Endothelial cell of umbilical vein (primary cell): ENCODE results near the gene JPH3. TPM values are rescaled to one million over a fixed set of nuclear protein-coding genes. Genes with fewer than 3 reads are reported as not detected.

Experiments used
- BruUV-seq: library from RNA; stranded (reverse); fragments of 400-500 nt; replicated peaks from 2 replicates; lab custom pipeline; 2021; lab: Mats Ljungman, UMichigan
- CTCF ChIA-PET: fragments of 300-600, 350-600 bp; sonication (Branson Sonifier 250); formaldehyde crosslinking; loops from one replicate; lab custom pipeline; 2021; ENCODE audit warnings: antibody characterized with exemption, inconsistent platforms; lab: Charles Lee
- POLR2A ChIA-PET: fragments of 300-600, 350-600 bp; sonication (Branson Sonifier 250); formaldehyde crosslinking; loops from one replicate; lab custom pipeline; 2021; ENCODE audit warnings: antibody characterized with exemption, inconsistent platforms; lab: Charles Lee
- DNase-seq: peaks from one replicate; pipeline ENCODE4 v3.0.0-alpha.2; 2011; ENCODE audit warnings: low read depth, low spot score
- FAIRE-seq: peaks from 2 replicates; lab custom pipeline; 2011; peaks lifted over from hg19 to GRCh38; lab: Jason Lieb, UNC
- H2AFZ ChIP-seq: 2 replicates; pipeline ENCODE4 v1.6.0; 2012; ENCODE audit warnings: low read depth, low read length, control low read depth, inconsistent platforms
- H3K27ac ChIP-seq: 2 replicates; pipeline ENCODE4 v1.5.1; 2011; ENCODE audit warnings: low read depth, mild to moderate bottlenecking, control low read depth, low read length, moderate library complexity; ENCODE audit not compliant: insufficient read depth
- H3K27me3 ChIP-seq, 2 experiments: 2 replicates each; pipeline versions ENCODE4 v1.6.0 to v1.6.1; 2011; ENCODE audit warnings: low read length in 2 of 2, mixed read lengths in 1 of 2; ENCODE audit not compliant: control insufficient read depth in 2 of 2, insufficient read depth in 2 of 2
- H3K36me3 ChIP-seq, 2 experiments: 2 replicates in 1 of 2; 3 replicates in 1 of 2; pipeline ENCODE4 v1.5.1; 2011; ENCODE audit warnings: low read length in 2 of 2, mild to moderate bottlenecking in 1 of 2, moderate library complexity in 1 of 2; ENCODE audit not compliant: control insufficient read depth in 2 of 2, insufficient read depth in 2 of 2; ENCODE audit errors: extremely low read depth in 1 of 2
- H3K4me1 ChIP-seq: 3 replicates; pipeline ENCODE4 v1.5.1; 2011; ENCODE audit warnings: mild to moderate bottlenecking, low read length; ENCODE audit not compliant: control insufficient read depth, insufficient read depth; ENCODE audit errors: extremely low read depth
- H3K4me2 ChIP-seq: 2 replicates; pipeline ENCODE4 v1.6.1; 2011; ENCODE audit warnings: low read length, control low read depth, mixed read lengths; ENCODE audit not compliant: insufficient read depth
- H3K4me3 ChIP-seq, 3 experiments: fragments of 200-600 bp in 1 of 3; sonication (generic), shearing (Covaris generic) in 1 of 3; replicated peaks in 1 of 3; 2 replicates each; pipeline ENCODE4 v1.5.1; 2011 to 2016; ENCODE audit warnings: control low read depth in 3 of 3, low read length in 3 of 3, mild to moderate bottlenecking in 2 of 3, inconsistent platforms in 1 of 3, low read depth in 1 of 3, moderate library complexity in 1 of 3; ENCODE audit not compliant: insufficient read depth in 1 of 3
- H3K79me2 ChIP-seq: 2 replicates; pipeline ENCODE4 v1.6.0; 2012; ENCODE audit warnings: low read length, inconsistent platforms; ENCODE audit not compliant: control insufficient read depth, insufficient read depth
- H3K9ac ChIP-seq: replicated peaks from 2 replicates; pipeline ENCODE3; 2011; ENCODE audit warnings: low read length, control low read depth; ENCODE audit not compliant: insufficient read depth; ENCODE audit errors: extremely low read depth
- H3K9me1 ChIP-seq: replicated peaks from 3 replicates; pipeline ENCODE4 v1.6.0; 2011; ENCODE audit warnings: mild to moderate bottlenecking, low read length; ENCODE audit not compliant: control insufficient read depth, insufficient read depth; ENCODE audit errors: extremely low read depth
- H3K9me3 ChIP-seq: replicated peaks from 2 replicates; pipeline ENCODE4 v1.5.1; 2012; ENCODE audit warnings: low read length, inconsistent platforms; ENCODE audit not compliant: control insufficient read depth, insufficient read depth
- H4K20me1 ChIP-seq: replicated peaks from 2 replicates; pipeline ENCODE3; 2011; ENCODE audit warnings: mild to moderate bottlenecking, low read length; ENCODE audit not compliant: control insufficient read depth, insufficient read depth; ENCODE audit errors: extremely low read depth
- EZH2 ChIP-seq: IDR thresholded peaks from 2 replicates; pipeline ENCODE4 v1.6.1; 2012; ENCODE audit warnings: borderline replicate concordance, low read depth, mild to moderate bottlenecking, moderate library complexity, low read length, inconsistent platforms; ENCODE audit not compliant: severe bottlenecking
- FOS ChIP-seq: IDR thresholded peaks from 2 replicates; pipeline ENCODE4 v1.6.1; 2011; ENCODE audit warnings: mild to moderate bottlenecking, low read length, moderate library complexity, borderline replicate concordance; ENCODE audit not compliant: insufficient read depth
- GATA2 ChIP-seq: IDR thresholded peaks from 2 replicates; pipeline ENCODE4 v1.7.0; 2011; ENCODE audit warnings: low read depth, mild to moderate bottlenecking, moderate library complexity, mixed read lengths, low read length; ENCODE audit not compliant: insufficient read length, insufficient read depth
- JUN ChIP-seq: IDR thresholded peaks from 2 replicates; pipeline ENCODE4 v1.6.1; 2011; ENCODE audit warnings: borderline replicate concordance, low read depth; ENCODE audit not compliant: insufficient read length, insufficient read depth
- MYC ChIP-seq: IDR thresholded peaks from one replicate; pipeline ENCODE4 v1.6.1; 2011; ENCODE audit warnings: mild to moderate bottlenecking, low read depth, low read length
- POLR2A ChIP-seq: IDR thresholded peaks from 2 replicates; pipeline ENCODE4 v1.6.1; 2012; ENCODE audit warnings: low read depth, mild to moderate bottlenecking, control low read depth, low read length
- POLR2AphosphoS5 ChIP-seq: IDR thresholded peaks from 2 replicates; pipeline ENCODE4 v1.6.1; 2012; ENCODE audit warnings: low read depth, mild to moderate bottlenecking, control low read depth, low read length, moderate library complexity; ENCODE audit not compliant: insufficient read depth
- dilution Hi-C: fragments of 300-500 bp; cut with MboI; formaldehyde crosslinking; loops from one replicate; pipeline ENCODE4 v1.15.0; 2019; ENCODE audit warnings: low sequenced_read_pairs; ENCODE audit not compliant: extremely low pct_ligation_motif_present
- intact Hi-C: fragments of 100-400 bp; cut with micrococcal nuclease; formaldehyde crosslinking; loops from one replicate; pipeline ENCODE4 v1.10.0; 2022
- polyA plus RNA-seq, 4 experiments: library from polyadenylated mRNA; depleted of rRNA in 3 of 4; stranded (reverse) in 3 of 4; unstranded in 1 of 4; fragments of >200 nt; gene quantifications; 2 replicates each; pipeline versions ENCODE4 v1.2.1 to v1.2.3, GENCODE V29; 2011 to 2012; ENCODE audit warnings: missing spikeins in 1 of 4
- total RNA-seq: library from RNA; stranded (reverse); gene quantifications from 2 replicates; pipeline ENCODE4 v1.2.3, GENCODE V29; 2021
- TF ChIP-seq, protein P1 (sequence below), 2 donors: IDR thresholded peaks; 1 replicate in 1 of 2; 2 replicates in 1 of 2; pipeline ENCODE4 v1.5.1; 2011; ENCODE audit warnings: low read length in 2 of 2, mild to moderate bottlenecking in 2 of 2, moderate library complexity in 2 of 2, control low read depth in 1 of 2, inconsistent platforms in 1 of 2, low read depth in 1 of 2; ENCODE audit not compliant: insufficient read depth in 1 of 2; ENCODE audit errors: extremely low read depth in 1 of 2
- TF ChIP-seq, protein P2 (sequence below): IDR thresholded peaks from 2 replicates; pipeline ENCODE4 v1.6.1; 2011; ENCODE audit not compliant: insufficient read depth, insufficient read length

The JPH3 gene
- total and polyA plus RNA-seq, 2 donors (not counting 3 experiments of a cell fraction or from before 2014, with no cell fraction given) = 0.22 to 0.30 TPM

DNA sequence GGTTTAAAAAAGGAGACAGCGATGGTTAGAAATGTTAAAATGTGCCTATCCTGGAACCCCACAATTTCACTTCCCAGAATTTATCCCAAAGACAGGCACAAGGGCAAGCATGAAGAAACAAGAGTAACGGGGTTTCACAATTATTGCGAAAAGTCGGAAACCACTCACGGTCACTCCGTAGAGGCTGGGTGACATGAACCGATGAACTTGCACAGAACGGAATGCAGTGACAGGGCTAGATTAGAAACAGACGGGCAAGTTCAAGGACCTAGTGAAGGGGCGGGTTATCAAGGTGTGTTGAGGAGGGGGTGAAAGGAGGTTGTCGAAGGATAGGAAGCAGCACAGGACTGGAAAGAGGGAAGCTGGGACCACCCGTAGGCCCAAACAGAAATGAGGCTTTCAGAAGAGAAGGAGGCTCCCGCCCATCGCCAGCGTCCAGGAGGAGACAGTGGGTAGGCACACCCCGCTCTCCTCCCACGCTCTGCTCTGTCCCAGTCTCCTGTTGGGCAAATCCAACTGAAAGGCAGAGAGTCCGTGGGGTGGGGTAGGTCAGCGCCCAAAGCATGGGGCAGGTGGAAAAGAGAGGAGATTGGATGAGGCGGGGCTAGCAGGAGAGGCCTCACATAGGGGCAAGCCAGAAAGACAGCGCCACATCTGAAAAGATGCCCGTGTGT is 47.4 kb upstream of the JPH3 start:
- CTCF ChIA-PET = no interaction called here
- intact Hi-C loops = no loop called here
- no peak for TF ChIP-seq GATA2
- no peak for TF ChIP-seq POLR2AphosphoS5
- TF ChIP-seq JUN = no peak
- no peak for TF ChIP-seq POLR2A
- TF ChIP-seq MYC = no peak
- TF ChIP-seq, protein P1, sequence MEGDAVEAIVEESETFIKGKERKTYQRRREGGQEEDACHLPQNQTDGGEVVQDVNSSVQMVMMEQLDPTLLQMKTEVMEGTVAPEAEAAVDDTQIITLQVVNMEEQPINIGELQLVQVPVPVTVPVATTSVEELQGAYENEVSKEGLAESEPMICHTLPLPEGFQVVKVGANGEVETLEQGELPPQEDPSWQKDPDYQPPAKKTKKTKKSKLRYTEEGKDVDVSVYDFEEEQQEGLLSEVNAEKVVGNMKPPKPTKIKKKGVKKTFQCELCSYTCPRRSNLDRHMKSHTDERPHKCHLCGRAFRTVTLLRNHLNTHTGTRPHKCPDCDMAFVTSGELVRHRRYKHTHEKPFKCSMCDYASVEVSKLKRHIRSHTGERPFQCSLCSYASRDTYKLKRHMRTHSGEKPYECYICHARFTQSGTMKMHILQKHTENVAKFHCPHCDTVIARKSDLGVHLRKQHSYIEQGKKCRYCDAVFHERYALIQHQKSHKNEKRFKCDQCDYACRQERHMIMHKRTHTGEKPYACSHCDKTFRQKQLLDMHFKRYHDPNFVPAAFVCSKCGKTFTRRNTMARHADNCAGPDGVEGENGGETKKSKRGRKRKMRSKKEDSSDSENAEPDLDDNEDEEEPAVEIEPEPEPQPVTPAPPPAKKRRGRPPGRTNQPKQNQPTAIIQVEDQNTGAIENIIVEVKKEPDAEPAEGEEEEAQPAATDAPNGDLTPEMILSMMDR (IDR thresholded peaks at IDR 0.05; ENCODE audit: extremely low read depth in 1 of 2, insufficient read depth in 1 of 2, low read depth in 1 of 2, low read length in 2 of 2) = no peak
- TF ChIP-seq EZH2 = no peak
- no peak for TF ChIP-seq FOS
- TF ChIP-seq, protein P2, sequence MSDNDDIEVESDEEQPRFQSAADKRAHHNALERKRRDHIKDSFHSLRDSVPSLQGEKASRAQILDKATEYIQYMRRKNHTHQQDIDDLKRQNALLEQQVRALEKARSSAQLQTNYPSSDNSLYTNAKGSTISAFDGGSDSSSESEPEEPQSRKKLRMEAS = no peak

More for the DNA sequence above, 47.4 kb upstream of the JPH3 start:
- no TSS peak for BruUV-seq
- H3K36me3 ChIP-seq = no peaks in the 10 kb centered on the region
- H3K9ac ChIP-seq = no peak overlapping the region
- no peaks in the 10 kb centered on the region for H4K20me1 ChIP-seq
- H3K9me3 ChIP-seq = no peaks in the 10 kb centered on the region
- H3K9me1 ChIP-seq = no peaks in the 10 kb centered on the region
- H3K27me3 ChIP-seq = peaks cover 2 to 3% of the 10 kb centered on the region in 2 experiments
- H2AFZ ChIP-seq = no peak overlapping the region
- FAIRE-seq (no peak), DNase-seq (no peak)
- no peak overlapping the region for H3K4me3 ChIP-seq
- POLR2A ChIA-PET = no interaction called here
- H3K4me2 ChIP-seq = no peak overlapping the region
- H3K4me1 ChIP-seq = peaks cover 5% of the 10 kb centered on the region
- dilution Hi-C loops = no loop called here
- H3K79me2 ChIP-seq = no peaks in the 10 kb centered on the region
- H3K27ac ChIP-seq = no peak overlapping the region
